Stimulated activated naive CD8-positive, alpha-beta T cell treated with anti-CD3 and anti-CD28 coated beads, Interleukin-15, amount 100 ng/mL, for 72 hours (primary cell): ENCODE measurements around the gene ZSCAN18.
A peak's percentile ranks its signal among the peaks of the same experiment; 100 is the strongest.

Experiments used
- ATAC-seq: fragments of 150-1000 bp; cut with Tn5 transposase; 2 replicates; pipeline ENCODE4 v1.10.0; 2021; ENCODE audit warnings: mild to moderate bottlenecking, moderate library complexity
- DNase-seq, 2 donors: peaks; one replicate each; pipeline ENCODE4 v3.0.0; 2021 to 2022
- H3K27ac Mint-ChIP-seq, 2 donors: one replicate each; pipeline ENCODE4 v1.8.0; 2022; ENCODE audit warnings: mild to moderate bottlenecking in 2 of 2, mixed read lengths in 2 of 2, moderate library complexity in 2 of 2
- H3K27me3 Mint-ChIP-seq: one replicate; pipeline ENCODE4 v1.8.0; 2022; ENCODE audit warnings: mixed read lengths
- H3K4me1 Mint-ChIP-seq: one replicate; pipeline ENCODE4 v1.8.0; 2022; ENCODE audit warnings: mild to moderate bottlenecking, mixed read lengths
- H3K4me3 Mint-ChIP-seq, 2 donors: one replicate each; pipeline ENCODE4 v1.8.0; 2022; ENCODE audit warnings: mild to moderate bottlenecking in 2 of 2, mixed read lengths in 2 of 2, moderate library complexity in 1 of 2
- H3K9me3 Mint-ChIP-seq, 2 donors: one replicate each; pipeline ENCODE4 v1.8.0; 2022; ENCODE audit warnings: mixed read lengths in 2 of 2

Gene ZSCAN18

DNA sequence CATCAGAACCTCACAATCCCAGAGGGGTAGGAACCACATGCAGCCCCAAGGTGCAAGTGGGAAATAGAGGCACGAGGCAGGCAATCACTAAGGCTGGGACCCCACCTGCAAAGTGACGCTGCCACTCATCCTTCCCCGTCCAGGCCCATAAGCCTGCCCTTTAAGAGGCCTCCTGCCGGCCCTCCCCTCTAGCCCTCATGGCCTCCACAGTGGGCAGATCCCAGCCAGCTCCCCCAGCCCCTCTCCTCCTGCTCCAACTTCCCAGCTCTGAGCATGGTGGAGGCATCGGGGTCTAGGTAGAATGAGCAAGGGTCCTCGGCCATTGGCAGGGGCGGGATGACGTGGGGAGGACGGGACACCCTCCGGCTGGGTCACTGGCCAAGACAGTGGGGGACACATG lies 2.7 kb downstream of the ZSCAN18 start:
- peaks cover 23 to 51% of the 10 kb centered on the region in 2 donors for H3K9me3 Mint-ChIP-seq
- ATAC-seq, result no peak
- no peak overlapping the region for H3K4me3 Mint-ChIP-seq
- H3K27me3 Mint-ChIP-seq, result no peaks in the 10 kb centered on the region
- no peak for DNase-seq
- peaks cover 18% of the 10 kb centered on the region for H3K4me1 Mint-ChIP-seq
- no peak overlapping the region for H3K27ac Mint-ChIP-seq

DNA sequence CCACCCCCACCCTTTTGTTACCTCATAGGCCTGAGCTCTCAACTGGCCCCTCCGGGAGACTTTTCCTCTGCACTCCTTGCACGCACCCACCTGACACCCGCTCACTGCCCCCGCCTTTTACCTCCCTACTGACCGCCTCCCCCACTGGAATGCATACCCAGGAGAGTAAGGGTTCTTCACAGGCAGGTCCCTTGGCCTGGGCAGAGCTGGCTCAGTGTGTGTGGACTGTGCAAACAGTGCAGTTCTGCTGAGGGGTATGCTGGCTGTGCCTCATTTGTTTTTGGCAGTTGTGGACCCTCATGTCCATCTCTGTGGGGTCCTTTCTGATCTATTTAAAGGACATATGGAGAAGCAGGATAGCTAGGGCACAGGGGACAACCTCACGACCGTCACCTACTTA lies 5.0 kb downstream of the ZSCAN18 start:
- H3K4me3 Mint-ChIP-seq, result no peak overlapping the region
- DNase-seq, result no peak
- no peak overlapping the region for H3K27ac Mint-ChIP-seq
- ATAC-seq, result no peak
- H3K9me3 Mint-ChIP-seq, result peaks cover 18 to 55% of the 10 kb centered on the region in 2 donors
- peaks cover 9% of the 10 kb centered on the region for H3K4me1 Mint-ChIP-seq
- H3K27me3 Mint-ChIP-seq, result no peaks in the 10 kb centered on the region

GRCh38 chr19:58091251-58091995 lies 6.6 kb downstream of the ZSCAN18 start:
- H3K4me3 Mint-ChIP-seq, result no peak overlapping the region
- no peak for ATAC-seq
- H3K9me3 Mint-ChIP-seq, result peaks cover 17 to 51% of the 10 kb centered on the region in 2 donors
- H3K27ac Mint-ChIP-seq, result peak overlapping the region in 1 of 2 donors; percentile 59
- H3K27me3 Mint-ChIP-seq, result no peaks in the 10 kb centered on the region
- DNase-seq, result no peak
- no peaks in the 10 kb centered on the region for H3K4me1 Mint-ChIP-seq

- DNase-seq, result no peak
- no peaks in the 10 kb centered on the region for H3K4me1 Mint-ChIP-seq
- no peak for ATAC-seq
- H3K9me3 Mint-ChIP-seq, result peaks cover 6 to 40% of the 10 kb centered on the region in 2 donors
- no peak overlapping the region for H3K27ac Mint-ChIP-seq
- H3K27me3 Mint-ChIP-seq, result no peaks in the 10 kb centered on the region
- H3K4me3 Mint-ChIP-seq, result no peak overlapping the region
These were observed 8.2 kb downstream of the ZSCAN18 start for GRCh38 chr19:58089846-58090245.

DNA sequence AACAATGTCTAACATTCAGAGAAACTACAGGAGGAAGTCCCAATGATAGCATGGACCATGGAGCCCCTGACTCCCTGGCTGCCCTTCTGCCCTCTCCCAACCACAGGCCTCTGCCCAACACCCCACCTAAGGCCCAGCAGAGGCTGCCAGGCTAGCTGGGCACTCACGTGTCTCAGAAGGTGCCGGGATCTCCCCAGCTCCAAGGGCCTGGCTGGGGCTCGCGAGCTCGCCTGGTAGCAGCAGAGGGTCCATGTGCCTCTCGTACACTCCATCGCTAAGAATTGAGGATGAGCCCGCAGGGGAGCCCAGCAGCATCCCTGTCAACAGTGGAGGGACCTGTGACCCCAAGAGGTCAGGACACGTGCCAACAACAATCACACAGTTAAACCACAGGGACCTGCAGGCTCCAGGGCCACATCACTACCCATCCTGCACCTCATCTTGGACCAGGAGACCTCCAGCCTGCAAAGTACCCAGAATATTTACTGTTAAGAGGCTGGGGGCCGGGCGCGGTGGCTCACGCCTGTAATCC lies 9.4 kb downstream of the ZSCAN18 start:
- DNase-seq (no peak), ATAC-seq (no peak)
- H3K4me3 Mint-ChIP-seq, result no peak overlapping the region
- H3K27me3 Mint-ChIP-seq, result no peaks in the 10 kb centered on the region
- H3K9me3 Mint-ChIP-seq, result peaks cover 10 to 46% of the 10 kb centered on the region in 2 donors
- H3K27ac Mint-ChIP-seq, result no peak overlapping the region
- no peaks in the 10 kb centered on the region for H3K4me1 Mint-ChIP-seq

DNA sequence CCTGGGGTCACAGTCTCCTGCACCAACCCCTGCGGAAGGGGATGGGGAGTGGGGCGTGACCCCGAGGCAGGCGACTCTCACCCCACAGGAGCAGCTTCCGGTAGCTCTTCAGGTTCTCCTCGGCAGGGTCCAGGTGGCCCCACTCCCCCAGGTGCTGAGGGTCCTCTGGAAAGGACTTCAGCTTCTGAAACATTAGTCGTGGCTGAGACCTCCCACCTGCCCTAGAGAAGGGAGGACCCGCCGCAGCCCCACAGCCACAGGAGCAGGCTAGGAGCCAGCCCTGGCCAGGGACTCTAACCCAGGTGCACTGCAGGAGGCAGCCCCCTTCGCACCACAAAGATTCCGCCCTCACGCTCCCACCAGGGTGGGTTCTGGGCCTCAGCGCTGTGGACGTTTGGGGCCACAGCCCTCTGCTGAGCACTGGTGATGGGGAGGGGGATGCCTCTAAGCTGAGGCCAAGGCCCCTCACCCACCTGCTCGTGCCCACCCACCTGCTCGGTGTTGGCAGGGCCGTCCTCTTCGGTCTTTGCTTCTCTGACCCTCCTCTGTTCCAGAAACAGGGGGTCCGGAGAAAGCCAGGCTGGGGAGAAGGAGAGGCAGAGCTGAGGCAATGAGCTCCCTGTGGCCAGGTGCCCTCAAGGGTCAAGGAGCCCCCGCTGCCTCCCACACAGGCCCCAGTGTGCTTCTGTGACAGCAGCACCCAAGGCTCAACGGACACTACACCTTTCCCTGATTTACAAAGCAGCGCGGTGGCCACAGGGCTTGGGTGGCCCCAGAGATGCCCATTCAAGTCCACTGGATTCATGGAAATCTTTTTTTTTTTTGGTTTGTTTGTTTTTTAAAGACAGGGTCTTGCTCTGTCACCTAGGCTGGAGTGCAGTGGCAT lies 11.0 kb downstream of the ZSCAN18 start:
- H3K9me3 Mint-ChIP-seq, result peaks cover 7 to 40% of the 10 kb centered on the region in 2 donors
- no peaks in the 10 kb centered on the region for H3K4me1 Mint-ChIP-seq
- DNase-seq (no peak), ATAC-seq (no peak)
- no peak overlapping the region for H3K4me3 Mint-ChIP-seq
- H3K27ac Mint-ChIP-seq, result no peak overlapping the region
- no peaks in the 10 kb centered on the region for H3K27me3 Mint-ChIP-seq

- H3K4me1 Mint-ChIP-seq, result no peaks in the 10 kb centered on the region
- H3K4me3 Mint-ChIP-seq, result no peak overlapping the region
- DNase-seq (no peak), ATAC-seq (no peak)
- no peak overlapping the region for H3K27ac Mint-ChIP-seq
- no peaks in the 10 kb centered on the region for H3K27me3 Mint-ChIP-seq
- peaks cover 16 to 50% of the 10 kb centered on the region in 2 donors for H3K9me3 Mint-ChIP-seq
These were observed 12.6 kb downstream of the ZSCAN18 start for GRCh38 chr19:58085348-58085875.

DNA sequence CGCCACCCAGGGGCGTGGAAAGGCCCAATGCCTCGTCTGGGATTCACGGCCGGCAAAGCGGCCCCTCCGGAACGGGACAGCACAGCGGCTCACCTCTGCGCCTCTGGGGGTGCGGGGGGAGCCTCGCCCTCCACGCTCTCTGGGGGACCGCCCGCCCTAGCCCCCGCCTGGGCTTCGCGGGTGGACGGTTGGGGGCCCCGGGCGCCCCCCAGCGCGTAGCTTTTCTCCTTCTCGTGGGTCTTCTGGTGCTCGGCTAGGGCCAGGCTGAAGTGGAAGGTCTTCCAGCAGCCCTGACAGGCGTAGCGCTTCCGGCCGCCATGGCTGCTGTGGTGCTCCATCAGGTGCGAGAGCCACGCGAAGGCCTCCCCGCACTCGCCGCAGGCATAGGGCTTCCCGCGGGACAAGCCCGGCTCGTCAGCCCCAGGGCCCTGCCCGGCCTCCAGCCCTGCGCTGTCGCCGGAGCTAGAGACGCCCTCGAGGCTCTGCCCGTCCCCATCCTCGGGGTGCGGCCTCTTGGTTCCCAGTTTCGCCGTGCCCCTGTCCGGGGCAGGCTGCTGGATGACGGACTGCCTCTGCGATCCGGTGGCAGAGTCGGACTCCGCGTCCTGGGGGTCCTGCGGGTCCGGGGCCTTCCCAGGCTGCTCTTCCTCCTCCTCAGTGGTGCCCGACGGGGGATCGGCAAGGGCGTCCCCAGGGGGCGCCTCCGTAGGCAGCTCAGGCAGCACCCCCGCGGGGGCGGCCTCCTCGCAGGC lies 13.3 kb downstream of the ZSCAN18 start:
- Mint-ChIP-seq H3K9me3 (peaks cover 23 to 52% of the 10 kb centered on the region in 2 donors), H3K27me3 (no peaks in the 10 kb centered on the region)

DNA sequence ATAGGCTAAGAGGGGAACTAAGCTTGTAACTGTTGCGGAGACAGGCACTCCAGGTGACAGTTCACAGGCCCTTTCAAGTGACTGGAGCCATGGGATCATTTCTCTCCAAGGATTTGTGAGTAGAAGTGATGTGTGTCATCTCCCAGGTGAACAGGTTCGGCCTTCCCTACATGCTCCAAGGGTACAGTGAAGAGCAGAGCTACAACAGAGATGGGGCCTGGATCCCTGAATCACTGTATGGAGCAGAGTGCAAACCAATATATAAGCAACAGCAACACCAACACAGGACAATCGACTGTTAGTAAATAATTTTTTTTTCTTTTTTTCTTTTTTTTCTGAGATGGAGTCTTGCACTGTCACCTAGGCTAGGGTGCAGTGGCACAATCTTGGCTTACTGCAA lies 15.0 kb downstream of the ZSCAN18 start:
- no peaks in the 10 kb centered on the region for H3K4me1 Mint-ChIP-seq
- peaks cover 28 to 50% of the 10 kb centered on the region in 2 donors for H3K9me3 Mint-ChIP-seq

More for the DNA sequence above, 13.3 kb downstream of the ZSCAN18 start:
- H3K27ac Mint-ChIP-seq, result no peak overlapping the region
- no peak for DNase-seq
- ATAC-seq, result peak; percentile 37
- H3K4me1 Mint-ChIP-seq, result no peaks in the 10 kb centered on the region
- no peak overlapping the region for H3K4me3 Mint-ChIP-seq

GRCh38 chr19:58079792-58080191 lies 18.2 kb downstream of the ZSCAN18 start:
- peaks cover 28 to 47% of the 10 kb centered on the region in 2 donors for H3K9me3 Mint-ChIP-seq
- no peak for ATAC-seq
- no peak overlapping the region for H3K27ac Mint-ChIP-seq
- no peaks in the 10 kb centered on the region for H3K27me3 Mint-ChIP-seq
- H3K4me3 Mint-ChIP-seq, result no peak overlapping the region
- no peaks in the 10 kb centered on the region for H3K4me1 Mint-ChIP-seq
- DNase-seq, result no peak

More for the DNA sequence above, 15.0 kb downstream of the ZSCAN18 start:
- no peak overlapping the region for H3K4me3 Mint-ChIP-seq
- ATAC-seq (no peak), DNase-seq (no peak)
- H3K27me3 Mint-ChIP-seq, result no peaks in the 10 kb centered on the region
- H3K27ac Mint-ChIP-seq, result no peak overlapping the region

GRCh38 chr19:58067240-58067912 lies 30.7 kb downstream of the ZSCAN18 start:
- ATAC-seq, result no peak

GRCh38 chr19:58063712-58064111 lies 34.3 kb downstream of the ZSCAN18 start:
- peaks cover 10% of the 10 kb centered on the region for H3K4me1 Mint-ChIP-seq
- DNase-seq, result no peak
- peaks cover 41 to 78% of the 10 kb centered on the region in 2 donors for H3K9me3 Mint-ChIP-seq
- H3K27ac Mint-ChIP-seq, result no peak overlapping the region
- no peak overlapping the region for H3K4me3 Mint-ChIP-seq
- ATAC-seq, result no peak
- no peaks in the 10 kb centered on the region for H3K27me3 Mint-ChIP-seq

More at GRCh38 chr19:58067240-58067912, 30.7 kb downstream of the ZSCAN18 start:
- Mint-ChIP-seq H3K4me1 (no peaks in the 10 kb centered on the region), H3K4me3 (no peak overlapping the region), H3K9me3 (peaks cover 44 to 77% of the 10 kb centered on the region in 2 donors), H3K27me3 (no peaks in the 10 kb centered on the region), H3K27ac (no peak overlapping the region)
- DNase-seq, result no peak

DNA sequence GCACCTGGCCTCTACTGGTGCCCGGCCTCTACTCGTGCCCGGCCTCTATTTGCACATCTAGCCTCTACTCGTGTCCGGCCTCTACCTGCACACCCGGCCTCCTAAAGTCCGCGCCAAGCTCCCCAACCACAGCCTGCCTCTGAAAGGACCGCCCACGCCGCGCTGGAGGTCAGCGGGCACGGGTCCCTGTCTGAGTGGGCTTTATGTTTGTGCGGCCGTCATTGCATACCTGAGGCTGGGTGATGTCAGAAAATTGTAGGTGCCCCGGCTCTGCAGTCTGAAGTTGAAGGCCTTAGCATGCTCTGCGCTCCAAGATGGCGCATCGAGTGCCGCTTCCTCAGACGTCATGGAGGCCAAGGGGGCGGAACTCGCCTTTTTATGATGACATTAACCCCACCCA lies 37.8 kb downstream of the ZSCAN18 start:
- peaks cover 13% of the 10 kb centered on the region for H3K27me3 Mint-ChIP-seq
- H3K4me1 Mint-ChIP-seq, result peaks cover 15% of the 10 kb centered on the region
- ATAC-seq, result no peak
- H3K27ac Mint-ChIP-seq, result peak overlapping the region; percentile 33 to 59
- H3K4me3 Mint-ChIP-seq, result peak overlapping the region; percentile 84 to 85
- no peak for DNase-seq
- H3K9me3 Mint-ChIP-seq, result peaks cover 23 to 75% of the 10 kb centered on the region in 2 donors

- peaks cover 19 to 75% of the 10 kb centered on the region in 2 donors for H3K9me3 Mint-ChIP-seq
- peak overlapping the region; percentile 84 to 85 for H3K4me3 Mint-ChIP-seq
- H3K27ac Mint-ChIP-seq, result peak overlapping the region in 1 of 2 donors; percentile 95
These were observed 38.4 kb downstream of the ZSCAN18 start for GRCh38 chr19:58059671-58060078.

More at GRCh38 chr19:58059671-58060078, 38.4 kb downstream of the ZSCAN18 start:
- Mint-ChIP-seq H3K27me3 (peaks cover 19% of the 10 kb centered on the region), H3K4me1 (peaks cover 19% of the 10 kb centered on the region)
- DNase-seq (peak in 1 of 2 donors; percentile 42), ATAC-seq (peak; percentile 29)
